Astrocyte (in vitro differentiated cells and primary cell): ENCODE measurements around the gene PLPP2. TPM values are rescaled to one million over a fixed set of nuclear protein-coding genes. Genes with fewer than 3 reads are reported as not detected.

Source experiments
- DNase-seq: peaks from one replicate; pipeline ENCODE4 v3.0.0-alpha.2; 2010; ENCODE audit warnings: low read depth
- FAIRE-seq: peaks from 2 replicates; lab custom pipeline; 2011; peaks lifted over from hg19 to GRCh38; lab: Jason Lieb, UNC
- H2AFZ ChIP-seq: 2 replicates; pipeline ENCODE4 v1.6.0; 2012; ENCODE audit warnings: low read depth, low read length, inconsistent platforms
- H3K27ac ChIP-seq: 2 replicates; pipeline ENCODE4 v1.5.1; 2011; ENCODE audit warnings: low read depth, low read length, inconsistent platforms
- H3K27me3 ChIP-seq: 2 replicates; pipeline ENCODE4 v1.6.0; 2011; ENCODE audit warnings: low read length, inconsistent platforms; ENCODE audit not compliant: insufficient read depth
- H3K36me3 ChIP-seq: 2 replicates; pipeline ENCODE4 v1.5.1; 2011; ENCODE audit warnings: low read length, inconsistent platforms; ENCODE audit not compliant: insufficient read depth
- H3K4me1 ChIP-seq: 2 replicates; pipeline ENCODE4 v1.5.1; 2011; ENCODE audit warnings: low read length, inconsistent platforms; ENCODE audit not compliant: insufficient read depth
- H3K4me2 ChIP-seq: 2 replicates; pipeline ENCODE4 v1.6.0; 2012; ENCODE audit warnings: low read length, inconsistent platforms
- H3K4me3 ChIP-seq: 2 replicates; pipeline ENCODE4 v1.5.1; 2011; ENCODE audit warnings: low read depth, mild to moderate bottlenecking, low read length, inconsistent platforms; ENCODE audit not compliant: insufficient read depth
- H3K79me2 ChIP-seq: 2 replicates; pipeline ENCODE4 v1.6.0; 2012; ENCODE audit warnings: mild to moderate bottlenecking, low read length, inconsistent platforms; ENCODE audit not compliant: insufficient read depth
- H3K9ac ChIP-seq: 2 replicates; pipeline ENCODE4 v1.6.0; 2012; ENCODE audit warnings: mild to moderate bottlenecking, low read length, inconsistent platforms
- H3K9me3 ChIP-seq: 2 replicates; pipeline ENCODE4 v1.5.1; 2012; ENCODE audit warnings: low read depth, mild to moderate bottlenecking, low read length, inconsistent platforms; ENCODE audit not compliant: insufficient read depth
- H4K20me1 ChIP-seq: 2 replicates; pipeline ENCODE4 v1.6.0; 2012; ENCODE audit warnings: low read length, inconsistent platforms; ENCODE audit not compliant: insufficient read depth
- H3K27ac Mint-ChIP-seq: one replicate; pipeline ENCODE4 v1.8.0; 2021; ENCODE audit warnings: mild to moderate bottlenecking, mixed read lengths; ENCODE audit not compliant: unreplicated experiment
- H3K27me3 Mint-ChIP-seq: one replicate; pipeline ENCODE4 v1.8.0; 2021; ENCODE audit warnings: low read depth, mixed read lengths; ENCODE audit not compliant: unreplicated experiment
- H3K36me3 Mint-ChIP-seq: one replicate; pipeline ENCODE4 v1.8.0; 2021; ENCODE audit warnings: low read depth, mixed read lengths; ENCODE audit not compliant: unreplicated experiment
- H3K4me1 Mint-ChIP-seq: one replicate; pipeline ENCODE4 v1.8.0; 2021; ENCODE audit warnings: low read depth, mixed read lengths; ENCODE audit not compliant: unreplicated experiment
- H3K4me3 Mint-ChIP-seq: one replicate; pipeline ENCODE4 v1.8.0; 2021; ENCODE audit warnings: mild to moderate bottlenecking, moderate library complexity, mixed read lengths; ENCODE audit not compliant: unreplicated experiment
- H3K9me3 Mint-ChIP-seq: one replicate; pipeline ENCODE4 v1.8.0; 2021; ENCODE audit warnings: mild to moderate bottlenecking, mixed read lengths; ENCODE audit not compliant: unreplicated experiment
- EZH2 ChIP-seq: IDR thresholded peaks from 2 replicates; pipeline ENCODE4 v1.6.1; 2012; ENCODE audit warnings: mild to moderate bottlenecking, low read length, inconsistent platforms; ENCODE audit not compliant: insufficient read depth
- total RNA-seq: library from RNA; stranded (reverse); gene quantifications from 2 replicates; pipeline ENCODE4 v1.2.1, GENCODE V29; 2021
- TF ChIP-seq, protein P1 (sequence below): IDR thresholded peaks from 2 replicates; pipeline ENCODE4 v1.5.1; 2011; ENCODE audit warnings: low read depth, mild to moderate bottlenecking, inconsistent platforms, low read length, moderate library complexity; ENCODE audit not compliant: insufficient read depth

PLPP2 gene
- total RNA-seq, 1 donor from 2014 or later, result 3.7 TPM

DNA sequence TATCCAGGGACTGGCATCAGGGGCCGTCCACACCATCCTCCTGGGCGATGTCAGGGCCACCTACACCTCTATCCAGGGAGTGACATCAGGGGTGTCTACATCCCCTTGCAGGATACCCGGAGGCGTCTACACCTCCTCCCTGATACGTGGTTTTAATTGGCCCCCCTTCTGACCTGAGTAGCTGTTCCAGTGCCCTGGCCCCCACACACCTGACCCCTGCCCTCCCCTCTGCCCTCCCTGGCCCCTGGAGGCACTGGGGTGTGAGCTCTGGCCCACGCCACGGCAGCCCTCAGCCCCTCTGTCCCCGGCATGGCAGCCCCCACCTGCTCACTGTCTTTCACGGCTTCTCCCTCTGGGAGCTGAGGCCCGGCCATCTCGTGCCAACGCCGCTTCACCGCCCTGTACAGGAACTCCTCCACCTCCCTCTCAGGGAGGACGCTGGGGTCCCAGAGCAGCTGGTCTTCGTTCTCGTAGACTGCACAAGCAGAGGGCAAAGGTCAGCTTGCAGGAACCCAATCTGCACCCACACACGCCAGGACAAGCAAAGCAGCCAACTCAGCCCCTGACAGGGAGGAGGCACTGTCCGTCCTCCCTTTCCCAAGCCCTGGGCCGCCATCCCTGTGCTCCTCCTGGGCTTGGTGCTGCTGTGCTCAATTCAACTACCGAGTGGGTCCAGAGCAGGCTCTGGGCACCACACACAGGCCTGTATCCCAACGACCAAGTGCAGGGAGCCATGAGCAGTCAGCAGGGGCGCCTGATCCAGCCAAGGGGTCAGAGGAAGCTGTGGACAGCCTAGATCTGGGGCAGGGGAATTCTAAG lies 22.2 kb upstream of the PLPP2 start:
- Histone ChIP-seq H3K27ac (no peak overlapping the region), H3K4me3 (no peak overlapping the region), H4K20me1 (peaks cover 75% of the 10 kb centered on the region), H3K27me3 (no peaks in the 10 kb centered on the region), H3K9ac (no peak overlapping the region), H3K4me2 (no peak overlapping the region), H2AFZ (no peak overlapping the region), H3K36me3 (peaks cover 14% of the 10 kb centered on the region), H3K9me3 (no peaks in the 10 kb centered on the region), H3K4me1 (no peaks in the 10 kb centered on the region), H3K79me2 (peaks cover 53% of the 10 kb centered on the region)
- Mint-ChIP-seq H3K4me1 (no peaks in the 10 kb centered on the region), H3K36me3 (peaks cover 16% of the 10 kb centered on the region), H3K27ac (no peak overlapping the region), H3K4me3 (no peak overlapping the region), H3K9me3 (peaks cover under 1% of the 10 kb centered on the region), H3K27me3 (no peaks in the 10 kb centered on the region)
- no peak for DNase-seq
- no peak for TF ChIP-seq EZH2
- TF ChIP-seq, protein P1, sequence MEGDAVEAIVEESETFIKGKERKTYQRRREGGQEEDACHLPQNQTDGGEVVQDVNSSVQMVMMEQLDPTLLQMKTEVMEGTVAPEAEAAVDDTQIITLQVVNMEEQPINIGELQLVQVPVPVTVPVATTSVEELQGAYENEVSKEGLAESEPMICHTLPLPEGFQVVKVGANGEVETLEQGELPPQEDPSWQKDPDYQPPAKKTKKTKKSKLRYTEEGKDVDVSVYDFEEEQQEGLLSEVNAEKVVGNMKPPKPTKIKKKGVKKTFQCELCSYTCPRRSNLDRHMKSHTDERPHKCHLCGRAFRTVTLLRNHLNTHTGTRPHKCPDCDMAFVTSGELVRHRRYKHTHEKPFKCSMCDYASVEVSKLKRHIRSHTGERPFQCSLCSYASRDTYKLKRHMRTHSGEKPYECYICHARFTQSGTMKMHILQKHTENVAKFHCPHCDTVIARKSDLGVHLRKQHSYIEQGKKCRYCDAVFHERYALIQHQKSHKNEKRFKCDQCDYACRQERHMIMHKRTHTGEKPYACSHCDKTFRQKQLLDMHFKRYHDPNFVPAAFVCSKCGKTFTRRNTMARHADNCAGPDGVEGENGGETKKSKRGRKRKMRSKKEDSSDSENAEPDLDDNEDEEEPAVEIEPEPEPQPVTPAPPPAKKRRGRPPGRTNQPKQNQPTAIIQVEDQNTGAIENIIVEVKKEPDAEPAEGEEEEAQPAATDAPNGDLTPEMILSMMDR, result no peak
- no peak for FAIRE-seq

DNA sequence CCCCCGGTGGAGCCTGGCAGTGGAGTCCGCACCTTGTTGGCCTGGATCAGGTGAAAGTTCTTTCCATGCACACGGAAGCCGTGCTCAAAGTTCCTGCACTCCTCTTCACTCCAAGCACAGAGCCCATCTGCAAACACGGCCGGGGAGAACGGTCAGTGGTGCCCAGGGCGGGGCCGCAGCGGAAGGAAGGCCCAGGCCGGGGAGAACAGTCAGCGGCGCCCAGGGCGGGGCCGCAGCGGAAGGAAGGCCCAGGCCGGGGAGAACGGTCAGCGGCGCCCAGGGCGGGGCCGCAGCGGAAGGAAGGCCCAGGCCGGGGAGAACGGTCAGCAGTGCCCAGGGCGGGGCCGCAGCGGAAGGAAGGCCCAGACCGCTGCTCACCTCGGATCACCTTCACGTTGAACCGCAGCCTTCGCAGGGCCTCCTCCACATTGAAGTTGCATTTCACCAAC lies 20.6 kb upstream of the PLPP2 start:
- peaks cover 16% of the 10 kb centered on the region for H3K36me3 ChIP-seq

More for the DNA sequence above, 20.6 kb upstream of the PLPP2 start:
- H3K27ac ChIP-seq, result no peak overlapping the region
- H2AFZ ChIP-seq, result no peak overlapping the region
- peaks cover 43% of the 10 kb centered on the region for H3K79me2 ChIP-seq
- H3K27me3 Mint-ChIP-seq, result no peaks in the 10 kb centered on the region
- H3K27ac Mint-ChIP-seq, result no peak overlapping the region
- TF ChIP-seq, protein P1, result no peak
- no peak for TF ChIP-seq EZH2
- no peaks in the 10 kb centered on the region for H3K9me3 ChIP-seq
- H4K20me1 ChIP-seq, result peaks cover 74% of the 10 kb centered on the region
- peaks cover 15% of the 10 kb centered on the region for H3K36me3 Mint-ChIP-seq
- no peak overlapping the region for H3K4me2 ChIP-seq
- FAIRE-seq (no peak), DNase-seq (no peak)
- no peak overlapping the region for H3K4me3 ChIP-seq
- no peak overlapping the region for H3K4me3 Mint-ChIP-seq
- H3K4me1 Mint-ChIP-seq, result no peaks in the 10 kb centered on the region
- no peak overlapping the region for H3K9ac ChIP-seq
- no peaks in the 10 kb centered on the region for H3K4me1 ChIP-seq
- no peaks in the 10 kb centered on the region for H3K27me3 ChIP-seq
- H3K9me3 Mint-ChIP-seq, result no peaks in the 10 kb centered on the region
